IPS-20b (cell line): ENCODE data around the gene SGPP1.
"Not testable (repeated sequence)": the region's sequence is repeated elsewhere in the genome, so short reads cannot be mapped to it uniquely, and the experiment has no call there.

ENCODE experiments used
- H3K27ac ChIP-seq: one replicate; pipeline ENCODE4 v1.5.1; 2013; ENCODE audit warnings: low read length
- H3K27me3 ChIP-seq: 2 replicates; pipeline ENCODE4 v1.6.1; 2013; ENCODE audit warnings: mild to moderate bottlenecking, low read length, inconsistent platforms; ENCODE audit not compliant: insufficient read depth
- H3K36me3 ChIP-seq: 2 replicates; pipeline ENCODE4 v1.6.1; 2013; ENCODE audit warnings: low read depth, mild to moderate bottlenecking, inconsistent platforms, low read length, moderate library complexity; ENCODE audit not compliant: insufficient read depth
- H3K4me1 ChIP-seq: 2 replicates; pipeline ENCODE4 v1.6.1; 2013; ENCODE audit warnings: mild to moderate bottlenecking, control low read depth, inconsistent platforms, low read length, moderate library complexity; ENCODE audit not compliant: insufficient read depth
- H3K4me3 ChIP-seq: 2 replicates; pipeline ENCODE4 v1.5.1; 2013; ENCODE audit warnings: mild to moderate bottlenecking, low read length, inconsistent platforms
- H3K9ac ChIP-seq: 2 replicates; pipeline ENCODE4 v1.6.1; 2013; ENCODE audit warnings: low read depth, mild to moderate bottlenecking, inconsistent platforms, low read length, moderate library complexity
- H3K9me3 ChIP-seq: 2 replicates; pipeline ENCODE4 v1.6.1; 2013; ENCODE audit warnings: mild to moderate bottlenecking, low read depth, low read length, inconsistent platforms; ENCODE audit not compliant: insufficient read depth

SGPP1 gene

GRCh38 chr14:63717702-63718101, 10.2 kb downstream of the SGPP1 start:
- H3K4me1 ChIP-seq = no peaks in the 10 kb centered on the region
- H3K9me3 ChIP-seq = peaks cover 15% of the 10 kb centered on the region; the same call in 1 of the 2 replicates
- H3K27me3 ChIP-seq = no peaks in the 10 kb centered on the region
- H3K36me3 ChIP-seq = no peaks in the 10 kb centered on the region
- no peak overlapping the region for H3K27ac ChIP-seq
- H3K4me3 ChIP-seq = no peak overlapping the region
- H3K9ac ChIP-seq = no peak overlapping the region

- H3K4me3 ChIP-seq = no peak overlapping the region
- peaks cover 15% of the 10 kb centered on the region; the same call in 1 of the 2 replicates for H3K9me3 ChIP-seq
- no peaks in the 10 kb centered on the region for H3K36me3 ChIP-seq
- no peaks in the 10 kb centered on the region for H3K27me3 ChIP-seq
- no peak overlapping the region for H3K9ac ChIP-seq
- H3K4me1 ChIP-seq = no peaks in the 10 kb centered on the region
- no peak overlapping the region for H3K27ac ChIP-seq
Observed at GRCh38 chr14:63715360-63715759, 12.5 kb downstream of the SGPP1 start.

- Histone ChIP-seq H3K27me3 (no peaks in the 10 kb centered on the region), H3K4me1 (no peaks in the 10 kb centered on the region), H3K4me3 (no peak overlapping the region), H3K9ac (no peak overlapping the region), H3K27ac (no peak overlapping the region), H3K9me3 (peaks cover 15% of the 10 kb centered on the region; the same call in 1 of the 2 replicates), H3K36me3 (no peaks in the 10 kb centered on the region)
Observed at GRCh38 chr14:63713764-63714163, 14.1 kb downstream of the SGPP1 start.

- no peak overlapping the region for H3K27ac ChIP-seq
- H3K4me1 ChIP-seq = no peaks in the 10 kb centered on the region
- no peak overlapping the region for H3K9ac ChIP-seq
- H3K4me3 ChIP-seq = no peak overlapping the region
- H3K27me3 ChIP-seq = no peaks in the 10 kb centered on the region
- no peaks in the 10 kb centered on the region for H3K36me3 ChIP-seq
- peaks cover 9% of the 10 kb centered on the region; the same call in 1 of the 2 replicates for H3K9me3 ChIP-seq
Observed at GRCh38 chr14:63713058-63713457, 14.8 kb downstream of the SGPP1 start.

GRCh38 chr14:63712123-63712522, 15.7 kb downstream of the SGPP1 start:
- H3K4me1 ChIP-seq = no peaks in the 10 kb centered on the region
- H3K4me3 ChIP-seq = no peak overlapping the region
- no peaks in the 10 kb centered on the region for H3K36me3 ChIP-seq
- H3K27me3 ChIP-seq = no peaks in the 10 kb centered on the region
- H3K9ac ChIP-seq = no peak overlapping the region
- no peak overlapping the region for H3K27ac ChIP-seq
- H3K9me3 ChIP-seq = no peaks in the 10 kb centered on the region

GRCh38 chr14:63710497-63710896, 17.4 kb downstream of the SGPP1 start:
- Histone ChIP-seq H3K27ac (no peak overlapping the region), H3K36me3 (no peaks in the 10 kb centered on the region), H3K27me3 (no peaks in the 10 kb centered on the region), H3K4me1 (no peaks in the 10 kb centered on the region), H3K9me3 (no peaks in the 10 kb centered on the region), H3K4me3 (no peak overlapping the region), H3K9ac (no peak overlapping the region)

- Histone ChIP-seq H3K4me1 (no peaks in the 10 kb centered on the region), H3K4me3 (no peak overlapping the region)
Observed at GRCh38 chr14:63709589-63709988, 18.3 kb downstream of the SGPP1 start.

GRCh38 chr14:63707216-63707615, 20.6 kb downstream of the SGPP1 start:
- Histone ChIP-seq H3K36me3 (no peaks in the 10 kb centered on the region), H3K4me1 (no peaks in the 10 kb centered on the region), H3K27ac (no peak overlapping the region), H3K27me3 (no peaks in the 10 kb centered on the region), H3K9me3 (no peaks in the 10 kb centered on the region), H3K9ac (no peak overlapping the region), H3K4me3 (no peak overlapping the region)

More at GRCh38 chr14:63709589-63709988, 18.3 kb downstream of the SGPP1 start:
- H3K9ac ChIP-seq = no peak overlapping the region
- no peaks in the 10 kb centered on the region for H3K27me3 ChIP-seq
- H3K9me3 ChIP-seq = no peaks in the 10 kb centered on the region
- H3K27ac ChIP-seq = no peak overlapping the region
- no peaks in the 10 kb centered on the region for H3K36me3 ChIP-seq

- Histone ChIP-seq H3K4me3 (no peak overlapping the region), H3K27ac (no peak overlapping the region), H3K9ac (no peak overlapping the region), H3K36me3 (no peaks in the 10 kb centered on the region), H3K27me3 (no peaks in the 10 kb centered on the region), H3K9me3 (no peaks in the 10 kb centered on the region), H3K4me1 (no peaks in the 10 kb centered on the region)
Observed at GRCh38 chr14:63705561-63706070, 22.2 kb downstream of the SGPP1 start.

GRCh38 chr14:63702530-63702929, 25.3 kb downstream of the SGPP1 start:
- not testable (repeated sequence) for H3K27me3 ChIP-seq, H3K4me3 ChIP-seq, H3K4me1 ChIP-seq, H3K36me3 ChIP-seq, H3K9me3 ChIP-seq, H3K27ac ChIP-seq, H3K9ac ChIP-seq

GRCh38 chr14:63701606-63702299, 26.1 kb downstream of the SGPP1 start:
- no peak overlapping the region for H3K4me3 ChIP-seq
- H3K27ac ChIP-seq = no peak overlapping the region
- H3K36me3 ChIP-seq = no peaks in the 10 kb centered on the region
- H3K9me3 ChIP-seq = no peaks in the 10 kb centered on the region
- no peak overlapping the region for H3K9ac ChIP-seq
- H3K27me3 ChIP-seq = no peaks in the 10 kb centered on the region
- H3K4me1 ChIP-seq = no peaks in the 10 kb centered on the region

GRCh38 chr14:63692310-63693020, 35.4 kb downstream of the SGPP1 start:
- Histone ChIP-seq H3K9me3 (no peaks in the 10 kb centered on the region), H3K36me3 (no peaks in the 10 kb centered on the region), H3K9ac (no peak overlapping the region), H3K4me1 (no peaks in the 10 kb centered on the region), H3K27ac (no peak overlapping the region), H3K27me3 (no peaks in the 10 kb centered on the region), H3K4me3 (no peak overlapping the region)
